CD4-positive, alpha-beta memory T cell (primary cell): ENCODE data around the gene SLC35B3. TPM values are rescaled to one million over a fixed set of nuclear protein-coding genes. Genes with fewer than 3 reads are reported as not detected.
A peak's percentile ranks its signal among the peaks of the same experiment; 100 is the strongest.
"Not testable (repeated sequence)": the region's sequence is repeated elsewhere in the genome, so short reads cannot be mapped to it uniquely, and the experiment has no call there.

ENCODE experiments used
- CTCF ChIA-PET: fragments of 350-600 bp; sonication (Branson Sonifier 250); formaldehyde crosslinking; loops from one replicate; lab custom pipeline; 2021; ENCODE audit warnings: inconsistent platforms; ENCODE audit not compliant: partially characterized antibody; lab: Charles Lee
- POLR2A ChIA-PET: fragments of 350-600 bp; sonication (Branson Sonifier 250); formaldehyde crosslinking; loops from one replicate; lab custom pipeline; 2021; ENCODE audit not compliant: partially characterized antibody; lab: Charles Lee
- DNase-seq, 5 donors: peaks; one replicate each; pipeline versions ENCODE4 v3.0.0 to v3.0.0-alpha.2; 2020 to 2022; ENCODE audit warnings: mixed read lengths in 1 of 5
- H3K27ac ChIP-seq: one replicate; pipeline ENCODE4 v1.7.0; 2013; ENCODE audit warnings: low read depth, low read length
- H3K27me3 ChIP-seq: 2 replicates; pipeline ENCODE4 v1.7.0; 2013; ENCODE audit warnings: mild to moderate bottlenecking, low read length, moderate library complexity; ENCODE audit not compliant: insufficient read depth
- H3K36me3 ChIP-seq: 2 replicates; pipeline ENCODE4 v1.7.0; 2013; ENCODE audit warnings: mild to moderate bottlenecking, low read length, moderate library complexity; ENCODE audit not compliant: insufficient read depth
- H3K4me1 ChIP-seq: 2 replicates; pipeline ENCODE4 v1.7.0; 2013; ENCODE audit warnings: mild to moderate bottlenecking, low read length, moderate library complexity; ENCODE audit not compliant: insufficient read depth
- H3K4me3 ChIP-seq, 2 donors: one replicate each; pipeline ENCODE4 v1.7.0; 2013; ENCODE audit warnings: low read length in 2 of 2, mild to moderate bottlenecking in 1 of 2
- H3K9me3 ChIP-seq, 2 donors: one replicate each; pipeline ENCODE4 v1.7.0; 2013; ENCODE audit warnings: low read length in 2 of 2, control low read depth in 1 of 2; ENCODE audit not compliant: control insufficient read depth in 1 of 2
- H3K27ac Mint-ChIP-seq, 7 donors: one replicate each; pipeline ENCODE4 v1.8.0; 2020 to 2021; ENCODE audit warnings: mixed read lengths in 7 of 7, mild to moderate bottlenecking in 6 of 7, inconsistent platforms in 3 of 7, moderate library complexity in 3 of 7
- H3K27me3 Mint-ChIP-seq, 2 donors: one replicate each; pipeline ENCODE4 v1.8.0; 2020 to 2021; ENCODE audit warnings: mixed read lengths in 2 of 2
- H3K36me3 Mint-ChIP-seq, 2 donors: one replicate each; pipeline ENCODE4 v1.8.0; 2020 to 2021; ENCODE audit warnings: mixed read lengths in 2 of 2, inconsistent platforms in 1 of 2, mild to moderate bottlenecking in 1 of 2
- H3K4me1 Mint-ChIP-seq, 4 donors: one replicate each; pipeline ENCODE4 v1.8.0; 2020 to 2021; ENCODE audit warnings: mixed read lengths in 4 of 4, mild to moderate bottlenecking in 1 of 4
- H3K4me3 Mint-ChIP-seq, 8 donors: one replicate each; pipeline ENCODE4 v1.8.0; 2020 to 2021; ENCODE audit warnings: mixed read lengths in 8 of 8, mild to moderate bottlenecking in 7 of 8, moderate library complexity in 6 of 8, inconsistent platforms in 3 of 8
- H3K9me3 Mint-ChIP-seq, 8 donors: one replicate each; pipeline ENCODE4 v1.8.0; 2020 to 2021; ENCODE audit warnings: mixed read lengths in 8 of 8, mild to moderate bottlenecking in 5 of 8, inconsistent platforms in 3 of 8, moderate library complexity in 1 of 8
- intact Hi-C: fragments of 100-400 bp; cut with micrococcal nuclease; formaldehyde crosslinking; loops from one replicate; pipeline ENCODE4 v1.15.1; 2023
- polyA plus RNA-seq, 2 donors: library from polyadenylated mRNA; unstranded; fragments of 300-500 nt; fragmentation: Illumina TruSeq; gene quantifications; one replicate each; pipeline ENCODE4 v1.2.3, GENCODE V29; 2021
- total RNA-seq, 2 experiments: library from RNA; stranded (reverse); gene quantifications; one replicate each; pipeline ENCODE4 v1.2.3, GENCODE V29; 2021

SLC35B3 gene
- total and polyA plus RNA-seq, 4 experiments from 2014 or later = 11.9 to 18.5 (median 17.2) TPM

- Mint-ChIP-seq H3K36me3 (peaks cover 0 to 8% of the 10 kb centered on the region in 2 donors), H3K9me3 (peaks cover 0 to 10% (median 5%) of the 10 kb centered on the region in 8 donors), H3K27ac (no peak overlapping the region), H3K4me3 (no peak overlapping the region), H3K4me1 (no peaks in the 10 kb centered on the region), H3K27me3 (peaks cover 1 to 9% of the 10 kb centered on the region in 2 donors)
- Histone ChIP-seq H3K9me3 (no peaks in the 10 kb centered on the region), H3K36me3 (no peaks in the 10 kb centered on the region), H3K4me3 (no peak overlapping the region), H3K27ac (no peak overlapping the region), H3K4me1 (no peaks in the 10 kb centered on the region), H3K27me3 (no peaks in the 10 kb centered on the region)
- CTCF ChIA-PET = no interaction called here
- intact Hi-C loops = no loop called here
- POLR2A ChIA-PET = no interaction called here
- no peak for DNase-seq
Observed at GRCh38 chr6:8462169-8462568, 26.8 kb upstream of the SLC35B3 start.

DNA sequence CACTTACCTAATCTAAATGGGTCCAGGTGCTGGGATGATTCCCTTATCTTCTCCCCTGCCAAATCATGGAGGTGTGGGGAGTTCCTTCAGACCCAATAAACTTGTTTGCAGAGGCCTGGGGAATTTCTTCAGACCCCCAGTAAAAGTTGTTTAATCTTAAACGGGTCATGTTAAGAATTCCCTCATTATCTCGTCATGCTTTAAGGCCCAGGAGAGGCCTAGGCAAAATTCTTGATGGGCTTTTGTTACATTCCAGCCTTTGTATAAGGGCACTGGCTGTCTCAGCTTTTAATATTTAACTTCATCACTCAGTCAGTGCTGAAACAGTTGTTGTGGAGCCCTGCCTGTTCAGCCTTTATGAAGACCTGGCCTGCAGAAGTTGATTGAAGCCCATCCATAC, 11.0 kb upstream of the SLC35B3 start:
- POLR2A ChIA-PET = no interaction called here
- Mint-ChIP-seq H3K9me3 (peaks cover 0 to 4% (median 0%) of the 10 kb centered on the region in 8 donors), H3K27ac (no peak overlapping the region), H3K4me1 (no peaks in the 10 kb centered on the region), H3K4me3 (no peak overlapping the region), H3K36me3 (peaks cover 0 to 6% of the 10 kb centered on the region in 2 donors), H3K27me3 (peaks cover 0 to 3% of the 10 kb centered on the region in 2 donors)
- no peak for DNase-seq
- H3K4me1 ChIP-seq = no peaks in the 10 kb centered on the region
- no peaks in the 10 kb centered on the region for H3K36me3 ChIP-seq
- H3K27me3 ChIP-seq = no peaks in the 10 kb centered on the region
- CTCF ChIA-PET = no interaction called here
- no peak overlapping the region for H3K4me3 ChIP-seq
- no peak overlapping the region for H3K27ac ChIP-seq
- intact Hi-C loops = no loop called here
- H3K9me3 ChIP-seq = no peaks in the 10 kb centered on the region

DNA sequence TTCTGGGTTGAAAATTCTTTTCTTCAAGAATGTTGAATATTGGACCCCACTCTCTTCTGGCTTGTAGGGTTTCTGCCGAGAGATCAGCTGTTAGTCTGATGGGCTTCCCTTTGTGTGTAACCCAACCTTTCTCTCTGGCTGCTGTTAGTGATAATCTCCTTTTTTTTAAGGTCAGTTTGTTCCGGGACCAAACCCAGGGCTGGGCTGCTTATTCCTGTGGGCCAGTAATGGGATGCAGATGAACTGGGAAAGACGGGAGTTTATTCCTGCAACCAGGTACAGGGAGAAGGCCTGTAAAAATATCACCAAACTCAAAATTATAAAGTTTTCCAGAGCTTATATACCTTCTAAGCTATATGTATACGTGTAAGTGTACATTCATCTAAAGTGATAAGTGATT, 10.6 kb upstream of the SLC35B3 start:
- H3K4me3 ChIP-seq, H3K27me3 Mint-ChIP-seq, CTCF ChIA-PET, H3K27ac ChIP-seq, H3K27me3 ChIP-seq, intact Hi-C loops, H3K4me3 Mint-ChIP-seq, H3K9me3 ChIP-seq, H3K27ac Mint-ChIP-seq, DNase-seq, H3K9me3 Mint-ChIP-seq, H3K4me1 Mint-ChIP-seq, H3K4me1 ChIP-seq, H3K36me3 ChIP-seq, POLR2A ChIA-PET, H3K36me3 Mint-ChIP-seq: not testable (repeated sequence)

- DNase-seq = no peak
- CTCF ChIA-PET = no interaction called here
- Mint-ChIP-seq H3K9me3 (peaks cover 0 to 4% (median 0%) of the 10 kb centered on the region in 8 donors), H3K27me3 (peaks cover 0 to 3% of the 10 kb centered on the region in 2 donors), H3K4me3 (no peak overlapping the region), H3K4me1 (no peaks in the 10 kb centered on the region), H3K36me3 (peaks cover 0 to 6% of the 10 kb centered on the region in 2 donors), H3K27ac (no peak overlapping the region)
- no peaks in the 10 kb centered on the region for H3K9me3 ChIP-seq
- no peak overlapping the region for H3K27ac ChIP-seq
- POLR2A ChIA-PET = no interaction called here
- H3K4me1 ChIP-seq = no peaks in the 10 kb centered on the region
- H3K27me3 ChIP-seq = no peaks in the 10 kb centered on the region
- no peaks in the 10 kb centered on the region for H3K36me3 ChIP-seq
- no peak overlapping the region for H3K4me3 ChIP-seq
- intact Hi-C loops = no loop called here
Observed at GRCh38 chr6:8442150-8442549, 6.8 kb upstream of the SLC35B3 start.

DNA sequence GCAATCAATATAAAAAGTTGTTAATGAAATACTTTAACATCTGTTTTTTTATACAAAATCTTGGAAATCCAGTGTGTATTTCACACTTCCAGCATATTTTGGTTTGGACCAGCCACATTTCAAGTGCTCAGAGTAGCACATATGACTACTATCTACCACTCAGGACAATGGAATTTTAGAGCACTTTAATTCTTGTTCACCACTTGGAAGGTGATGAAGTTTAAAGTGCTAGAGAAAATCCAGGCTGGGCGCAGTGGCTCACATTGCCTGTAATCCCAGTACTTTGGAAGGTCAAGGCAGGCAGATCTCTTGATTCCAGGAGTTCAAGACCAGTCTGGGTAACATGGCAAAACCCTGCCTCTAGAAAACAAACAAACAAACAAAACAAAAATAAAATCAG, 6.1 kb upstream of the SLC35B3 start:
- Mint-ChIP-seq H3K27ac (no peak overlapping the region), H3K4me1 (peaks cover 0 to under 1% (median under 1%) of the 10 kb centered on the region in 4 donors)
- POLR2A ChIA-PET = no interaction called here

DNA sequence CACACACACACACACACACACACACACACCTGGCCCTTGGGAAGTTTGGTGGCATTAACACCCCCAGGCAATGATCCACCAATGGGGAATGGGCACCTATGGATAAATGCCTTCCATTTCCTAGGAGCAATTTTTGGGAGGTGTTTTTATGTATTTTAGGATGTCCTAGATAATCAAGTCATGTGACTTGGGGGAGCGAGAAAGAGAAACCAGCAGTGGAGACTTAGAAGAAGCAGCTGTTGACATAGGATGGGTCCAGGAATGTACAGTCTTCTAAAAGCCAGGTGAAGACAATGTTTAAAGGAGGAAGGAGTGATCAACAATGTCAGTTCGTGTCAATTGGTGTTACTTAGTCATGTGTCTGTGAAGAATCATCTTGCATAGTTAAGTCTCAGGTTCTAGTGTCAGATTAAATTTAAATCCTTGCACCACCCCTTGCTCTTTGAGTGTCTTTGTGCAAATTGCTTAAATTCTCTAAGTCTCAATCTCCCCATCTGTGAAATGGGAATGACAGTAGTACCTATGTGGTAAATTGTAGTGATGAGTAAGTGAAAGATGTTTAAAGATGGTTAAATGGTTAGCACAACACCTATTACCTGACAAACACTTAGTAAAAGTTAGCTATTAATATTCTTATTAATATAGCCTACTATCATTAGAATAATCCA, 4.4 kb upstream of the SLC35B3 start:
- Mint-ChIP-seq H3K4me1 (peaks cover 6 to 16% (median 11%) of the 10 kb centered on the region in 4 donors), H3K4me3 (no peak overlapping the region), H3K27me3 (no peaks in the 10 kb centered on the region), H3K27ac (no peak overlapping the region), H3K36me3 (peaks cover under 1 to 9% of the 10 kb centered on the region in 2 donors), H3K9me3 (peaks cover 0 to 4% (median 0%) of the 10 kb centered on the region in 8 donors)
- Histone ChIP-seq H3K36me3 (no peaks in the 10 kb centered on the region), H3K4me1 (peaks cover 6% of the 10 kb centered on the region), H3K4me3 (no peak overlapping the region), H3K27me3 (no peaks in the 10 kb centered on the region), H3K27ac (no peak overlapping the region), H3K9me3 (no peaks in the 10 kb centered on the region)
- POLR2A ChIA-PET = no interaction called here
- CTCF ChIA-PET = no interaction called here
- intact Hi-C loops = loop anchor here (5.0 to 10.0 kb wide), 3 partner anchors 1045 to 1963 kb away; partner anchors contain the start of gene SSR1
- DNase-seq = no peak

More for the DNA sequence above, 6.1 kb upstream of the SLC35B3 start:
- H3K4me3 Mint-ChIP-seq = no peak overlapping the region
- no peaks in the 10 kb centered on the region for H3K27me3 ChIP-seq
- CTCF ChIA-PET = no interaction called here
- H3K4me3 ChIP-seq = no peak overlapping the region
- no peak for DNase-seq
- H3K9me3 Mint-ChIP-seq = peaks cover 0 to 4% (median 0%) of the 10 kb centered on the region in 8 donors
- no peak overlapping the region for H3K27ac ChIP-seq
- no peaks in the 10 kb centered on the region for H3K36me3 ChIP-seq
- no peaks in the 10 kb centered on the region for H3K9me3 ChIP-seq
- peaks cover 0 to 6% of the 10 kb centered on the region in 2 donors for H3K36me3 Mint-ChIP-seq
- no peaks in the 10 kb centered on the region for H3K4me1 ChIP-seq
- no peaks in the 10 kb centered on the region for H3K27me3 Mint-ChIP-seq
- intact Hi-C loops = no loop called here

DNA sequence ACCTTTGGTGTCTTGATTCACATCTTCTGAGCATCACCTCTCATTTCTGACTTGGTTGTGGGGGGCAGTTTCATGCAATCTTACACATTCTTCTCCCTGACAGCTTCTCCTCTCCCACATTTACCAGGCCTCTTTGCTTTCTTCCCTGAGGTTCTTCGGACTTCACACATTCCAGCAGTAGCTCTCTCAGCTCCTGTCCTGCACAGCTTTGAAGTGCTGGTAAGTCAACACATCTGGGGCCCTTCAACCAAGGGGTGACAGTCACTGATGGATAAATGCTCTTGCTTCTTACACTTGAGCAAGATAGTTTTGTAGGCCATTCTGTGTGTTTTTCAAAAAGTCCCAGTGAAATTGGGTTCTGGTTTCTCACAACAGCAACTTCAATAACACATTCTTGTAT, 2.5 kb upstream of the SLC35B3 start:
- H3K4me3 Mint-ChIP-seq = peak overlapping the region in 2 of 8 donors; percentile 56 to 61
- ChIA-PET POLR2A (no interaction called here), CTCF (no interaction called here)
- Histone ChIP-seq H3K36me3 (no peaks in the 10 kb centered on the region), H3K27ac (no peak overlapping the region), H3K4me3 (no peak overlapping the region), H3K27me3 (no peaks in the 10 kb centered on the region), H3K9me3 (no peaks in the 10 kb centered on the region), H3K4me1 (peaks cover 24% of the 10 kb centered on the region)
- H3K4me1 Mint-ChIP-seq = peaks cover 19 to 36% (median 28%) of the 10 kb centered on the region in 4 donors
- no peak for DNase-seq
- intact Hi-C loops = loop anchor here (5.0 to 10.0 kb wide), 3 partner anchors 1043 to 1964 kb away; partner anchors contain the start of gene SSR1
- no peaks in the 10 kb centered on the region for H3K9me3 Mint-ChIP-seq
- H3K27ac Mint-ChIP-seq = peak overlapping the region in 2 of 7 donors; percentile 54 to 73
- H3K27me3 Mint-ChIP-seq = no peaks in the 10 kb centered on the region
- peaks cover 0 to 11% of the 10 kb centered on the region in 2 donors for H3K36me3 Mint-ChIP-seq
